Measurements from ENCODE around the gene SMIM24. TPM values are rescaled to one million over a fixed set of nuclear protein-coding genes. Genes with fewer than 3 reads are reported as not detected.
A peak's percentile ranks its signal among the peaks of the same experiment; 100 is the strongest.
"Not testable (repeated sequence)": the region's sequence is repeated elsewhere in the genome, so short reads cannot be mapped to it uniquely, and the experiment has no call there.

SMIM24 gene
- total RNA-seq, 1 experiment from 2014 or later, result not detected

DNA sequence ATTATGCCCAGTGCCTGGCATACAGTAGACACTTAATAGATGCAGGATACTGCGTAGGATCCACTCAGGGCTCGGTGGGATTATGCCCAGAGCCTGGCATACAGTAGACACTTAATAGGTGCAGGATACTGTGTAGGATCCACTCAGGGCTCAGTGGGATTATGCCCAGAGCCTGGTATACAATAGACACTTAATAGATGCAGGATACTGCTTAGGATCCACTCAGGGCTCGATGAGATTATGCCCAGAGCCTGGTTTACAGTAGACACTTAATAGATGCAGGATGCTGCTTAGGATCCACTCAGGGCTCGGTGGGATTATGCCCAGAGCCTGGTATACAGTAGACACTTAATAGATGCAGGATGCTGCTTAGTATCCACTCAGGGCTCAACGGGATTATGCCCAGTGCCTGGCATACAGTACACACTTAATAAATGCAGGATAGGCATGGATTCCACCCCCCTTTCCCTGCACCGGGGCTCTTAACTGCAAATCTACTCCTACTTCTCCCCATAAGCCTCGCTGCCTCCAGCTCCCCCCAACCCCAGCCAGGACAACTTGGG, 24.9 kb downstream of the SMIM24 start:
- no peak overlapping the region for H3K4me3 ChIP-seq
- H3K36me3 ChIP-seq, result peaks cover 25% of the 10 kb centered on the region
- no peaks in the 10 kb centered on the region for H3K9me3 ChIP-seq
- no peak for DNase-seq
- no peaks in the 10 kb centered on the region for H3K27me3 ChIP-seq

GRCh38 chr19:3454656-3455392, 25.5 kb downstream of the SMIM24 start:
- Histone ChIP-seq H3K27me3 (no peaks in the 10 kb centered on the region), H3K36me3 (peaks cover 24% of the 10 kb centered on the region), H3K9me3 (no peaks in the 10 kb centered on the region), H3K4me3 (no peak overlapping the region)
- no peak for DNase-seq

DNA sequence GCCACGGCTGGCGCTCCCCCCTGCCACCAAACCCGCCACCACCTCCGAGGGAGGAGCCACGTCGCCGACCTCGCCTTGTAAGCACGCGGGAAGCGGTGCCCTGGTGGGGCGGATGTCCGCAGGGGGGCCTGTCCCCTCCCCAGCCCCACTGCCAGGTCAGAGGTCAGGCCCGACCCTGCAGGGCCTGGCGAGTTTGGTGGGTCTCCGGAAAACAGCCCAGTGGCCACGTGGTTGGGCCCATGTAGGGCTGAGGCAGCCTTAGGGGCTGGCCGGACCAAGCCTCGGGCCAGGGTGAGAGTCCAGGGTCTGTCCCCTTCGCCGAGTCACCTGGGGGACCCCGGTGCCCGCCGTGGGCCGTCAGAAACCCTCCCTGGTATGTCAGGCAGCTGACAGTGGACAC, 26.5 kb downstream of the SMIM24 start:
- Histone ChIP-seq H3K9me3 (no peaks in the 10 kb centered on the region), H3K36me3 (peaks cover 26% of the 10 kb centered on the region), H3K4me3 (no peak overlapping the region), H3K27me3 (no peaks in the 10 kb centered on the region)
- DNase-seq, result no peak

DNA sequence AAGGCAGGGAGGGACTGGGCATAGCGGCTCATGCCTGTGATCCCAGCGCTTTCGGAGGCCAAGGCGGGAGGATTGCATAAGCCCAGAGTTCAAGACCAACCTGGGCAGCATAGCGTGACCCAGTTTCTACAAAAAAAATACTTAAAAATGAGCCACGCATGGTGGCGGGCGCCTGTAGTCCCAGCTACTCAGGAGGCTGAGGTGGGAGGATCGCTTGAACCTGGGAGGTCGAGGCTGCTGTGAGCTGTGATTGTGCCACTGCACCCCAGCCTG, 27.4 kb downstream of the SMIM24 start:
- H3K9me3 ChIP-seq, H3K4me3 ChIP-seq, DNase-seq, H3K27me3 ChIP-seq: not testable (repeated sequence)
- H3K36me3 ChIP-seq, result peaks cover 26% of the 10 kb centered on the region

- peaks cover 26% of the 10 kb centered on the region for H3K36me3 ChIP-seq
- H3K9me3 ChIP-seq, result no peaks in the 10 kb centered on the region
- no peak for DNase-seq
- H3K27me3 ChIP-seq, result no peaks in the 10 kb centered on the region
- no peak overlapping the region for H3K4me3 ChIP-seq
Measured at GRCh38 chr19:3452171-3452941, 28.0 kb downstream of the SMIM24 start.

- H3K36me3 ChIP-seq, result peaks cover 29% of the 10 kb centered on the region
- H3K27me3 ChIP-seq, result no peaks in the 10 kb centered on the region
- DNase-seq, result no peak
- no peaks in the 10 kb centered on the region for H3K9me3 ChIP-seq
- no peak overlapping the region for H3K4me3 ChIP-seq
Measured at GRCh38 chr19:3451451-3451866, 28.9 kb downstream of the SMIM24 start.

DNA sequence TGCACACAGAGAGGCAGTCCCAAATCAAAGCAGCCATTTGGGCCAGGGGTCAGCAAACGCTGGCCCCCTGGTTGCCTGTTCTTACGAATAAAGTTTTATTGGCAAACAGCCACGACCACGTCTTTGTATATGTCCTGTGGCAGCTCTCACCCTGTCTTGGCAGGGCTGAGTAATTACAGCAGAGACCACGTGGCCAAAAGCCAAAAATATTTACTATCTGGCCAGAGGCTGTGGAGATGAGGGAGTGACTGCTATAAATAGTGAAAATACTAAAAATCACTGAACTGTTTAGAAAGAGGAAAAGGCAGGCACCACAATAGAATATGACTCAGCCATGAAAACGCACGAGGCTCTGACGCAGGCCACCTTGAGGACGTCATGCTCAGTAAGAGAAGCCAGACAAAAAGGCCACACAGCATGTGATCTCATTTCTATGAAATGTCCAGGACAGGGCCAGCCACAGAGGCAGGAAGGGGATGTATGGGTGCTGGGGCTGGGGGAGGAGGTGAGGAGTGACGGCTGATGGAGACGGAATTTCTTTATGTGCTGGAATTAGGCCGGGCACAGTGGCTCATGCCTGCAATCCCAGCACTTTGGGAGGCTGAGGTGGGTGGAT, 29.4 kb downstream of the SMIM24 start:
- Histone ChIP-seq H3K36me3 (peaks cover 29% of the 10 kb centered on the region), H3K27me3 (no peaks in the 10 kb centered on the region), H3K4me3 (no peak overlapping the region), H3K9me3 (no peaks in the 10 kb centered on the region)
- peak; percentile 84 for DNase-seq

DNA sequence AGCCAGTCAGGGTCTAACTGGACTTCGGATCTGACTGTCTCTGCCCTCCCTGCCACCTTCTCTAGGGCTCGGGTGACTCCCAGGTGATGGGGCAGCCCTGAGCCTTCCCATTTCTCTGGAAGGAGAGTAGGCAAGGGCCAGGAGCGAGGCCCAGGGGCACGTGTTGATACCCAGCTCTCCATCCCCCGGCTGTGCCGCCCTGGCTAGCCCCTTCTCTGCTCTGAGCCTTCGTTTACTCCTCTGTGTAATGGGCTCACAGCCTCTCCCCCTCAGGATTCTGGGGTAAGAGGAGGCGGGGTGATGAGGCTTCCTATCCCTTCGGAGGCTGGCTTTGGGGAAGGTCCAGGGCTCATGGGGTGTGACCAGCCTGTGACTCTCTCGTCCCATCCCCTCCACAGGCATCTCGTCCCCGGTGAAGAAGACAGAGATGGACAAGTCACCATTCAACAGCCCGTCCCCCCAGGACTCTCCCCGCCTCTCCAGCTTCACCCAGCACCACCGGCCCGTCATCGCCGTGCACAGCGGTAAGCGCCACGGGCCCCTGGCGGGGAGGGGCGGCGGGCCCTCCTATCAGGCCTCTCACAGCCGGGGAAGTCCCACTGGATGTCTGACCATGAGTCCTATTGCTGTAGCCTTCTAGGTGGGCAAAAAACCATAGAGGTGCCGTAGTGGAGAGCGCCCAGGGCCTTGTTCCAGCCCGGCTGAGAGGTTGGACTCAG, 31.6 kb downstream of the SMIM24 start:
- Histone ChIP-seq H3K9me3 (no peaks in the 10 kb centered on the region), H3K27me3 (no peaks in the 10 kb centered on the region), H3K36me3 (peaks cover 23% of the 10 kb centered on the region), H3K4me3 (no peak overlapping the region)
- DNase-seq, result no peak

DNA sequence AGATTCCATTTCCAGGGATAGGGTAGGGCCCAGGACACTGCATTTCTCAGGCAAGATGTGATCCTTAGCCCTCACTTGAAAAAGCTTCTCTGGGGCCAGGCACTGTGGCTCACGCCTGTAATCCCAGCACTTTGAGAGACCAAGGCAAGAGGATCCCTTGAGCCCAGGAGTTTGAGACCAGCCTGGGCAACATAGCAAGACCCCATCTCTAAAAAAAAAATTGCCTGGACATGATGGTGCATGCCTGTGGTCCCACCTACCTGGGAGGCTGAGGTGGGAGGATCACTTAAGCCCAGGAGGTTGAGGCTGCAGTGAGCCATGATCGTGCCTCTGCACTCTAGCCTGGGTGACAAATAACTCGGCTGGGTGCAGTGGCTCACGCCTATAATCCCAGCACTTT, 33.7 kb downstream of the SMIM24 start:
- H3K4me3 ChIP-seq, H3K27me3 ChIP-seq, DNase-seq, H3K9me3 ChIP-seq: not testable (repeated sequence)
- peaks cover 10% of the 10 kb centered on the region for H3K36me3 ChIP-seq

DNA sequence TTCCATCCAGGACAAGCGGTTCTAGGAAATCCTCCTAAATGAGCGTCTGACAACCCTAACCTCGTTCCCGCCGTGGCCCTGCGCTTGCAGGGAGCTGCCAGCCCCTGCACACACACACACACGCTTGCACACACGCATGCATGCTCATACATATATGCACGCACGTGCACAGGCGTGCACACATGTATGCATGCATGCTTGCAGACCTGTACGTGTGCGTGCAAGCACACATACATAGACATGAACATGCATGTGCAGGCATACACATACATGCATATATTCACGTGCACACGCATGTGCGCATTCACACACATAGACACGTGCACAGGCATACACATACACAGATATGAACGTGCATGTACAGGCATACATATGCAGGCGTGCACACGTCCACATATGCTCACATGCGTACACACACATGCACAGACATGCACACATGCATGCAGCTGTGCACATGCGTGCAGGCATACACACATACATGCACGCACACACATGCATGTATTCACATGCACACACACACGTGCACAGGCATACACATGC, 35.6 kb downstream of the SMIM24 start:
- H3K36me3 ChIP-seq, result peaks cover 7% of the 10 kb centered on the region
- no peaks in the 10 kb centered on the region for H3K9me3 ChIP-seq
- DNase-seq, result no peak
- H3K4me3 ChIP-seq, result no peak overlapping the region
- H3K27me3 ChIP-seq, result no peaks in the 10 kb centered on the region

DNA sequence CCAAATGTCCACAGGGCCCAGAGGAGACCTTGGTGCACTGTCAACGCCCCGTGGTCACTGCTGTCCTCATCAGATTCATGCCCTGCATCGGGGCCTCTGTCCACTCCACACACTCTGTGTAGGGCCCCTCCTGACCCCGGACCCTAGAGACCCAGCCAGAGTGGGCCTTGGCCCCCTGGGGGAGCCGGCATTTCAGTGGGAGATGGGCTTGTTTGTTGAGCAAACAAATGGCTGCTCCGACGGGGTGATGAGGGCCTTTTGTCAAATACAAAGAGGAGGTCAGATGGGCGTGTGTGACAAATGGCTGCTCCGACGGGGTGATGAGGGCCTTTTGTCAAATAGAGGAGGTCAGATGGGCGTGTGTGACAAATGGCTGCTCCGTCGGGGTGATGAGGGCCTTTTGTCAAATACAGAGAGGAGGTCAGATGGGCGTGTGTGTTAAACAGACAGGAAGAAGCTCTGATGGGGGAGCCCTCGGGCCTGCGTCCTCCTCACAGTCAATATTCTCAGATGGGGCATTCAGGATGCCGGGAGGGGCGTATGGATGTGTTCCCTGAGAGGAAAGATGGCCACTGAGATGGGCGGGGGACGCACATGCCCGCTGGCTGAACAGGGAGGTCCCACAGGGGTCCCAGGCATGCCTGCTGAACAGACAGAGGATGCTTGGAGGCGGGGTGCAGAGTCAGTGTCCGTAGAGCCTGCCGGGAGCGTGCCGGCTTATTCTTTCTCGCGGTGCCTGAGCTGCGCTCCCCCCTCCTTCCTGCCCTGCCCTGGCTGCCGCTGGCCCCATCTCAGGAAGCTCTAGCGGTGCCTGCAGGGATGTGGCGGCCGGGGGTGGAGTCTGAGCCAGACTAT, 36.3 kb downstream of the SMIM24 start:
- H3K27me3 ChIP-seq, result no peaks in the 10 kb centered on the region

DNA sequence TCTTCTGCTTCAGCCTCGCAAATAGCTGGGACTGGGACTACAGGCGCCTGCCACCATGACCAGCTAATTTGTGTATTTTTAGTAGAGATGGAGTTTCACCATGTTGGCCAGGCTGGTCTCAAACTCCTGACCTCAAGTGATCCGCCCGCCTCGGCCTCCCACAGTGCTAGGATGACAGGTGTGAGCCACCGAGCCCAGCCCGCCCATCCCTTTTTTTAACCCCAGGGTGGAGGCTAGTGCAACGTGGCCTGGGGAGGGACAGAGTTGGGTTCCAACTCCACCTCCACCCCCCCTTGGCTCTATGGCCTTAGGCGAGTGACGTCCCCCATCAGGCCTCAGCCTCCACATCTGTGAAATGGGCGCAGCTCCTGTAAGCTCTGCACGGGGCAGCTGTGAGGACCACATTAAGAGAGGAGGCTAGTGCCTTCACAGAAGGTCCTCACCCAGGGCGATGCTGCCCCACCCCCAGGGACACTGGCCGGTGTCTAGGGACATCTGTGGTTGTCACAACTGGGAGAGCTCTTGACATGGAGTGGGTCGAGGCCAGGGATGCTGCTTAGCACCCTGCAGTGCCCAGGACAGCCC, 37.7 kb downstream of the SMIM24 start:
- peaks cover 9% of the 10 kb centered on the region for H3K36me3 ChIP-seq
- H3K4me3 ChIP-seq, result no peak overlapping the region
- DNase-seq, result no peak
- no peaks in the 10 kb centered on the region for H3K9me3 ChIP-seq
- no peaks in the 10 kb centered on the region for H3K27me3 ChIP-seq

More for the DNA sequence above, 36.3 kb downstream of the SMIM24 start:
- Histone ChIP-seq H3K4me3 (no peak overlapping the region), H3K9me3 (no peaks in the 10 kb centered on the region), H3K36me3 (peaks cover 4% of the 10 kb centered on the region)
- DNase-seq, result no peak

- Histone ChIP-seq H3K9me3 (no peaks in the 10 kb centered on the region), H3K36me3 (peaks cover 9% of the 10 kb centered on the region), H3K4me3 (no peak overlapping the region), H3K27me3 (no peaks in the 10 kb centered on the region)
- DNase-seq, result no peak
Measured at GRCh38 chr19:3441986-3442329, 38.4 kb downstream of the SMIM24 start.

DNA sequence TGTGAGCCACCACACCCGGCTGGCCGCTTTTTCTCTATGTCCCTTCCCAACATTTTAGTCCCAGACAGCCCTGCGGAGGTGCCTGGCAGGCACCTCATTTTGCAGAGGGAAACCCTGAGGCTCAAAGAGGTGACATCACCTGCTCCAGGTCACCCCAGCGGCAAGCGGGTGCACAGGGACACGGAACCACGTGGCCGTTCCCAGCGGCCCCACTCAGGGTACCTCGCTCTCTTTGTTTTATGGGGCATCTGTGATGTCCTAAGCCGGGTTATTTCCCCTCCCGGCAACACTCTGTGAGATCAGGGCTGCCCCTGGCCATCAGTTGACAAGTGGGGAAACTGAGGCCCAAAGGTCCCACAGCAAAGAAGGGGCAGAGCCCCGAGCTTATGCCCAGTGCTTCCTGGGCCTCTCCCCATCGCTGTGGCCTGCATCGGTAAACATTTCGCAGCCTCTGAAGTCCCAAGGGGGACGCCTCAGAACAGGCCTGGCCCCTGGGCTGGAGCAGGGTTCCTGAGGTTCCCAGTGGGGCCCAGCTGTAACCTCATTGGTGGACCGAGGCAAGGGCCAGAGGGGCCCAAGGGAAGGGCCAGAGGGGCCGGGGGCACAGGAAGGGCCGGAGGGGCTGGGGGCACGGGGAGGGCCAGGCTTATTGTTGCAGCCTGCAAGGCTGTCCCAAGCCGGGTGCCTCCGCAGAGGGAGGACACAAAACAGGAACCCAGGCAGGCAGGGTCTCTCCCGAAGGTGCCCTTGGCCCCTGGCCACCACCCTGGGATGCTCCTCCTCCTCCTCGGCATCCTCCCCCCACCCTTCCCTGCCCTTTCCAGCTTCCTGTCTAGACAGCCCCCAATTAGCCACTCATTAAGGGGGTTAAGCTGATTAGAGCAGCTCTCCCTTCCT, 39.0 kb downstream of the SMIM24 start:
- Histone ChIP-seq H3K4me3 (no peak overlapping the region), H3K9me3 (no peaks in the 10 kb centered on the region), H3K36me3 (peaks cover 6% of the 10 kb centered on the region), H3K27me3 (no peaks in the 10 kb centered on the region)
- DNase-seq, result no peak

GRCh38 chr19:3440082-3440481, 40.2 kb downstream of the SMIM24 start:
- no peaks in the 10 kb centered on the region for H3K9me3 ChIP-seq
- DNase-seq, result peak; percentile 34
- H3K27me3 ChIP-seq, result no peaks in the 10 kb centered on the region
- peaks cover 6% of the 10 kb centered on the region for H3K36me3 ChIP-seq
- no peak overlapping the region for H3K4me3 ChIP-seq

All from MG63 (cell line).